Effector memory CD4-positive, alpha-beta T cell (primary cell): Measurements from ENCODE around the gene PDE4D.

Experiments
- DNase-seq, 3 donors: peaks; one replicate each; pipeline ENCODE4 v3.0.0-alpha.2; 2020
- H3K27ac ChIP-seq: 2 replicates; pipeline ENCODE4 v1.7.0; 2013; ENCODE audit warnings: mild to moderate bottlenecking, low read length, moderate library complexity; ENCODE audit not compliant: insufficient read depth, poor library complexity, severe bottlenecking
- H3K27me3 ChIP-seq: replicated peaks from 2 replicates; pipeline ENCODE4 v1.7.0; 2013; ENCODE audit warnings: mild to moderate bottlenecking, low read length; ENCODE audit not compliant: insufficient read depth, control insufficient read depth, poor library complexity, severe bottlenecking
- H3K36me3 ChIP-seq: 2 replicates; pipeline ENCODE4 v1.7.0; 2013; ENCODE audit warnings: mild to moderate bottlenecking, low read length, moderate library complexity; ENCODE audit not compliant: control insufficient read depth, insufficient read depth
- H3K4me1 ChIP-seq: 2 replicates; pipeline ENCODE4 v1.7.0; 2013; ENCODE audit warnings: low read length, mild to moderate bottlenecking; ENCODE audit not compliant: control insufficient read depth, insufficient read depth, poor library complexity, severe bottlenecking
- H3K4me3 ChIP-seq: 2 replicates; pipeline ENCODE4 v1.7.0; 2013; ENCODE audit warnings: low read length, low read depth, mild to moderate bottlenecking; ENCODE audit not compliant: insufficient read depth, poor library complexity, severe bottlenecking
- H3K9me3 ChIP-seq: 2 replicates; pipeline ENCODE4 v1.7.0; 2013; ENCODE audit warnings: mild to moderate bottlenecking, low read length, moderate library complexity; ENCODE audit not compliant: control insufficient read depth

The PDE4D gene

GRCh38 chr5:59721741-59722140, 171.8 kb downstream of the PDE4D start:
- H3K36me3 ChIP-seq, result no peaks in the 10 kb centered on the region
- H3K9me3 ChIP-seq, result no peaks in the 10 kb centered on the region
- no peak overlapping the region for H3K27ac ChIP-seq
- no peak overlapping the region for H3K4me3 ChIP-seq
- H3K27me3 ChIP-seq, result no peaks in the 10 kb centered on the region
- no peak for DNase-seq
- no peaks in the 10 kb centered on the region for H3K4me1 ChIP-seq

GRCh38 chr5:59720063-59720462, 173.5 kb downstream of the PDE4D start:
- Histone ChIP-seq H3K4me3 (no peak overlapping the region), H3K4me1 (no peaks in the 10 kb centered on the region), H3K27me3 (no peaks in the 10 kb centered on the region), H3K36me3 (no peaks in the 10 kb centered on the region), H3K27ac (no peak overlapping the region), H3K9me3 (no peaks in the 10 kb centered on the region)
- DNase-seq, result no peak

GRCh38 chr5:59716966-59717500, 176.5 kb downstream of the PDE4D start:
- H3K27me3 ChIP-seq, result no peaks in the 10 kb centered on the region
- no peaks in the 10 kb centered on the region for H3K4me1 ChIP-seq
- peaks cover 5% of the 10 kb centered on the region for H3K9me3 ChIP-seq
- DNase-seq, result no peak
- H3K27ac ChIP-seq, result no peak overlapping the region
- no peak overlapping the region for H3K4me3 ChIP-seq
- no peaks in the 10 kb centered on the region for H3K36me3 ChIP-seq

- Histone ChIP-seq H3K36me3 (no peaks in the 10 kb centered on the region), H3K9me3 (peaks cover 5% of the 10 kb centered on the region), H3K4me1 (no peaks in the 10 kb centered on the region), H3K27ac (no peak overlapping the region), H3K27me3 (no peaks in the 10 kb centered on the region), H3K4me3 (no peak overlapping the region)
- DNase-seq, result no peak
These were observed 177.5 kb downstream of the PDE4D start for GRCh38 chr5:59716029-59716428.

GRCh38 chr5:59715228-59715627, 178.3 kb downstream of the PDE4D start:
- Histone ChIP-seq H3K36me3 (no peaks in the 10 kb centered on the region), H3K27me3 (no peaks in the 10 kb centered on the region), H3K4me3 (no peak overlapping the region), H3K4me1 (no peaks in the 10 kb centered on the region), H3K27ac (no peak overlapping the region), H3K9me3 (peaks cover 5% of the 10 kb centered on the region)
- DNase-seq, result no peak

GRCh38 chr5:59713498-59713844, 180.1 kb downstream of the PDE4D start:
- Histone ChIP-seq H3K9me3 (peaks cover 5% of the 10 kb centered on the region), H3K27ac (no peak overlapping the region), H3K36me3 (no peaks in the 10 kb centered on the region), H3K4me3 (no peak overlapping the region), H3K27me3 (no peaks in the 10 kb centered on the region), H3K4me1 (no peaks in the 10 kb centered on the region)
- no peak for DNase-seq

GRCh38 chr5:59712836-59713497, 180.6 kb downstream of the PDE4D start:
- no peaks in the 10 kb centered on the region for H3K36me3 ChIP-seq
- peaks cover 5% of the 10 kb centered on the region for H3K9me3 ChIP-seq
- no peak for DNase-seq
- no peaks in the 10 kb centered on the region for H3K27me3 ChIP-seq
- H3K4me1 ChIP-seq, result no peaks in the 10 kb centered on the region
- no peak overlapping the region for H3K4me3 ChIP-seq
- no peak overlapping the region for H3K27ac ChIP-seq

GRCh38 chr5:59711310-59711709, 182.2 kb downstream of the PDE4D start:
- H3K4me3 ChIP-seq, result no peak overlapping the region
- no peaks in the 10 kb centered on the region for H3K4me1 ChIP-seq
- no peaks in the 10 kb centered on the region for H3K36me3 ChIP-seq
- H3K27ac ChIP-seq, result no peak overlapping the region
- no peak for DNase-seq
- peaks cover 5% of the 10 kb centered on the region for H3K9me3 ChIP-seq
- H3K27me3 ChIP-seq, result no peaks in the 10 kb centered on the region

- no peaks in the 10 kb centered on the region for H3K27me3 ChIP-seq
- H3K4me1 ChIP-seq, result no peaks in the 10 kb centered on the region
- no peak overlapping the region for H3K27ac ChIP-seq
- H3K36me3 ChIP-seq, result no peaks in the 10 kb centered on the region
- no peak overlapping the region for H3K4me3 ChIP-seq
- peaks cover 5% of the 10 kb centered on the region for H3K9me3 ChIP-seq
- no peak for DNase-seq
These were observed 183.7 kb downstream of the PDE4D start for GRCh38 chr5:59709846-59710245.

GRCh38 chr5:59709346-59709821, 184.1 kb downstream of the PDE4D start:
- Histone ChIP-seq H3K27ac (no peak overlapping the region), H3K36me3 (no peaks in the 10 kb centered on the region), H3K4me1 (no peaks in the 10 kb centered on the region), H3K27me3 (no peaks in the 10 kb centered on the region), H3K9me3 (peaks cover 5% of the 10 kb centered on the region), H3K4me3 (no peak overlapping the region)
- no peak for DNase-seq
